ENCODE data around the gene MAN1A1.

GRCh38 chr6:119312441-119312840, 37.1 kb downstream of the MAN1A1 start:
- TF ChIP-seq, protein P1, sequence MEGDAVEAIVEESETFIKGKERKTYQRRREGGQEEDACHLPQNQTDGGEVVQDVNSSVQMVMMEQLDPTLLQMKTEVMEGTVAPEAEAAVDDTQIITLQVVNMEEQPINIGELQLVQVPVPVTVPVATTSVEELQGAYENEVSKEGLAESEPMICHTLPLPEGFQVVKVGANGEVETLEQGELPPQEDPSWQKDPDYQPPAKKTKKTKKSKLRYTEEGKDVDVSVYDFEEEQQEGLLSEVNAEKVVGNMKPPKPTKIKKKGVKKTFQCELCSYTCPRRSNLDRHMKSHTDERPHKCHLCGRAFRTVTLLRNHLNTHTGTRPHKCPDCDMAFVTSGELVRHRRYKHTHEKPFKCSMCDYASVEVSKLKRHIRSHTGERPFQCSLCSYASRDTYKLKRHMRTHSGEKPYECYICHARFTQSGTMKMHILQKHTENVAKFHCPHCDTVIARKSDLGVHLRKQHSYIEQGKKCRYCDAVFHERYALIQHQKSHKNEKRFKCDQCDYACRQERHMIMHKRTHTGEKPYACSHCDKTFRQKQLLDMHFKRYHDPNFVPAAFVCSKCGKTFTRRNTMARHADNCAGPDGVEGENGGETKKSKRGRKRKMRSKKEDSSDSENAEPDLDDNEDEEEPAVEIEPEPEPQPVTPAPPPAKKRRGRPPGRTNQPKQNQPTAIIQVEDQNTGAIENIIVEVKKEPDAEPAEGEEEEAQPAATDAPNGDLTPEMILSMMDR (conservative IDR thresholded peaks at IDR 0.05 in 1 of 2, IDR thresholded peaks at IDR 0.05 in 1 of 2; ENCODE audit: extremely low read depth in 1 of 2, insufficient read depth in 1 of 2, low read depth in 1 of 2, low read length in 2 of 2), result no peak
- no peak for TF ChIP-seq EZH2 (IDR thresholded peaks at IDR 0.05; ENCODE audit: borderline replicate concordance, low read length)

Data from mammary epithelial cell (primary cell).